K562 (cell line): ENCODE results near the gene ZNF277. TPM values are rescaled to one million over a fixed set of nuclear protein-coding genes. Genes with fewer than 3 reads are reported as not detected.

Source experiments
- ATAC-seq: fragments of 200-7000 bp; cut with Tn5 transposase; 3 replicates; pipeline ENCODE4 v1.9.1; 2020; ENCODE audit warnings: moderate library complexity
- BruUV-seq: library from RNA; stranded (reverse); fragments of 400-500 nt; replicated peaks from 2 replicates; lab custom pipeline; 2021; lab: Mats Ljungman, UMichigan
- CTCF ChIA-PET: fragments of 300-600 bp; formaldehyde crosslinking; extraction: SDS; loops from one replicate; lab custom pipeline; 2021; ENCODE audit warnings: low intra/inter-chr PET ratio; lab: Yijun Ruan, JAX
- POLR2A ChIA-PET: fragments of 300-600, 350-650 bp; sonication (Branson Sonifier 250); formaldehyde crosslinking; extraction: SDS; loops from one replicate; lab custom pipeline; 2021; ENCODE audit warnings: antibody characterized with exemption, inconsistent platforms; lab: Yijun Ruan, JAX
- DNase-seq, 4 experiments: peaks; one replicate each; pipeline versions ENCODE4 v3.0.0 to v3.0.0-alpha.2; 2011 to 2018; ENCODE audit warnings: low spot score in 3 of 4, mixed read lengths in 3 of 4; ENCODE audit errors: extremely low read depth in 1 of 4
- FAIRE-seq: peaks from 2 replicates; lab custom pipeline; 2011; peaks lifted over from hg19 to GRCh38; lab: Jason Lieb, UNC
- H2AFZ ChIP-seq: 2 replicates; pipeline ENCODE4 v1.6.0; 2011; ENCODE audit warnings: low read depth, low read length, control low read depth, inconsistent platforms
- H3K27ac ChIP-seq: fragments of 200-600 bp; 3 replicates; pipeline ENCODE4 v1.8.0; 2011; ENCODE audit warnings: low read depth, mild to moderate bottlenecking, control low read depth, inconsistent platforms, low read length, moderate library complexity, mixed read lengths; ENCODE audit errors: extremely low read depth
- H3K27me3 ChIP-seq, 2 experiments: fragments of 300-600 bp in 1 of 2; 2 replicates in 1 of 2; 3 replicates in 1 of 2; pipeline versions ENCODE4 v1.6.0 to v1.8.0; 2011; ENCODE audit warnings: inconsistent platforms in 2 of 2, low read length in 2 of 2, mild to moderate bottlenecking in 1 of 2, mixed read lengths in 1 of 2, moderate library complexity in 1 of 2; ENCODE audit not compliant: control insufficient read depth in 2 of 2, insufficient read depth in 2 of 2
- H3K36me3 ChIP-seq: fragments of 300-600 bp; 3 replicates; pipeline ENCODE4 v1.8.0; 2011; ENCODE audit warnings: mild to moderate bottlenecking, low read length, inconsistent platforms; ENCODE audit not compliant: control insufficient read depth, insufficient read depth
- H3K4me1 ChIP-seq, 2 experiments: fragments of 200-600 bp in 1 of 2; replicated peaks in 1 of 2; 2 replicates in 1 of 2; 3 replicates in 1 of 2; pipeline versions ENCODE4 v1.5.1 to v1.8.0; 2011; ENCODE audit warnings: inconsistent platforms in 2 of 2, low read length in 2 of 2, mild to moderate bottlenecking in 1 of 2, mixed read lengths in 1 of 2, moderate library complexity in 1 of 2; ENCODE audit not compliant: control insufficient read depth in 2 of 2, insufficient read depth in 2 of 2
- H3K4me2 ChIP-seq: 2 replicates; pipeline ENCODE4 v1.6.1; 2011; ENCODE audit warnings: low read length, control low read depth, inconsistent platforms, mixed read lengths; ENCODE audit not compliant: insufficient read depth
- H3K4me3 ChIP-seq: fragments of 200-600 bp; sonication (generic), shearing (Covaris generic); 2 replicates; pipeline ENCODE4 v1.5.1; 2016; ENCODE audit warnings: control low read depth, inconsistent platforms
- H3K79me2 ChIP-seq: fragments of 200-600 bp; 3 replicates; pipeline ENCODE4 v1.8.0; 2011; ENCODE audit warnings: low read length, inconsistent platforms; ENCODE audit not compliant: control insufficient read depth, insufficient read depth
- H3K9ac ChIP-seq, 2 experiments: 2 replicates each; pipeline versions ENCODE4 v1.6.0 to v1.6.1; 2011; ENCODE audit warnings: low read depth in 2 of 2, low read length in 2 of 2, control low read depth in 1 of 2, inconsistent platforms in 1 of 2, mild to moderate bottlenecking in 1 of 2, mixed read lengths in 1 of 2; ENCODE audit not compliant: insufficient read depth in 1 of 2
- H3K9me1 ChIP-seq: one replicate; pipeline ENCODE4 v1.6.0; 2011; ENCODE audit warnings: inconsistent platforms, mild to moderate bottlenecking, low read length, moderate library complexity; ENCODE audit not compliant: control insufficient read depth, insufficient read depth
- H3K9me3 ChIP-seq: replicated peaks from 2 replicates; pipeline ENCODE4 v1.5.1; 2011; ENCODE audit warnings: low read depth, low read length, inconsistent platforms; ENCODE audit not compliant: control insufficient read depth, insufficient read depth
- H4K20me1 ChIP-seq: replicated peaks from 2 replicates; pipeline ENCODE4 v1.6.1; 2011; ENCODE audit warnings: low read length, inconsistent platforms, mixed read lengths; ENCODE audit not compliant: control insufficient read depth, insufficient read depth
- DDX20 ChIP-seq: fragments of 450-650 bp; IDR thresholded peaks from 2 replicates; pipeline ENCODE4 v1.6.1; 2016; ENCODE audit warnings: missing genetic modification characterization, low read depth, mild to moderate bottlenecking, missing compliant biosample characterization, moderate library complexity
- JUN ChIP-seq, 2 experiments: sonication (generic) in 1 of 2; formaldehyde crosslinking in 1 of 2; IDR thresholded peaks; 2 replicates each; pipeline versions ENCODE4 v1.6.1 to v1.8.0; 2012 to 2022; ENCODE audit warnings: borderline replicate concordance in 2 of 2, mild to moderate bottlenecking in 2 of 2, improper control_type of control experiment in 1 of 2, low read depth in 1 of 2, low read length in 1 of 2, missing genetic modification reagents in 1 of 2
- MAFK ChIP-seq: IDR thresholded peaks from 2 replicates; pipeline ENCODE4 v1.6.1; 2011; ENCODE audit warnings: low read length, improper control_type of control experiment
- MECOM ChIP-seq: fragments of 250-450 bp; sonication (Bioruptor Pico); IDR thresholded peaks from 2 replicates; pipeline ENCODE4 v1.8.0; 2022; ENCODE audit warnings: inconsistent platforms
- OTX1 ChIP-seq: fragments of 450-650 bp; formaldehyde crosslinking; IDR thresholded peaks from 2 replicates; pipeline ENCODE4 v1.4.0; 2022; ENCODE audit warnings: mild to moderate bottlenecking
- PATZ1 ChIP-seq: fragments of 250-450 bp; sonication (Bioruptor Pico); IDR thresholded peaks from 2 replicates; pipeline ENCODE4 v1.5.0; 2020; ENCODE audit warnings: mild to moderate bottlenecking, borderline replicate concordance
- SNAPC5 ChIP-seq: fragments of 250-450 bp; sonication (Bioruptor Pico); IDR thresholded peaks from 2 replicates; pipeline ENCODE4 v1.8.0; 2021; ENCODE audit warnings: moderate library complexity, mild to moderate bottlenecking, inconsistent platforms
- U2AF1 ChIP-seq: fragments of 200-400 bp; formaldehyde crosslinking; optimal IDR thresholded peaks from 2 replicates; pipeline ENCODE3; 2017; ENCODE audit warnings: mild to moderate bottlenecking, low read depth, low read length, moderate library complexity
- ZBTB2 ChIP-seq: fragments of 450-650 bp; IDR thresholded peaks from 2 replicates; pipeline ENCODE4 v1.6.1; 2016; ENCODE audit warnings: antibody characterized with exemption
- ZBTB43 ChIP-seq: sonication (generic); formaldehyde crosslinking; IDR thresholded peaks from 2 replicates; pipeline ENCODE4 v1.8.0; 2023; ENCODE audit warnings: mild to moderate bottlenecking, missing genetic modification reagents
- ZNF408 ChIP-seq: fragments of 250-450 bp; sonication (Bioruptor Pico); IDR thresholded peaks from 2 replicates; pipeline ENCODE4 v1.4.0; 2020; ENCODE audit warnings: low read depth, mild to moderate bottlenecking, moderate library complexity
- WGBS: fragments of 100-300 bp; shearing (Covaris generic); methylation state at CpG from one replicate; pipeline ENCODE4 v1.1.6; 2016; ENCODE audit warnings: low coverage, mixed read lengths; ENCODE audit not compliant: insufficient coverage; ENCODE audit errors: missing lambda C conversion rate; 5-methylcytosine and 5-hydroxymethylcytosine counted together
- in situ Hi-C: fragments of 300-500 bp; cut with MboI; formaldehyde crosslinking; loops from 4 replicates; pipeline ENCODE4 v1.15.0; 2018; ENCODE audit warnings: inconsistent platforms, mixed read lengths
- intact Hi-C: fragments of 100-400 bp; cut with micrococcal nuclease; formaldehyde crosslinking; loops from 2 replicates; pipeline ENCODE4 v1.14.2; 2022
- polyA plus RNA-seq, 8 experiments: library from polyadenylated mRNA; depleted of rRNA in 4 of 8; stranded (reverse) in 5 of 8; unstranded in 3 of 8; fragments of >200 nt; fragmentation: Nextera tagmentation in 2 of 8; fragmentation: Illumina TruSeq in 1 of 8; extraction: Ambion mirVana in 2 of 8; extraction: Trizol in 1 of 8; gene quantifications; 2 replicates each; pipeline versions ENCODE4 v1.2.1 to v1.2.3, GENCODE V29; 2011 to 2014; ENCODE audit warnings: inconsistent platforms in 1 of 8, missing spikeins in 1 of 8
- total RNA-seq, 7 experiments: library from RNA; depleted of rRNA in 6 of 7; stranded (reverse); fragments of >200 nt in 6 of 7; fragmentation: Illumina TruSeq in 2 of 7; extraction: Trizol in 2 of 7; gene quantifications; 2 replicates each; pipeline versions ENCODE4 v1.2.1 to v1.2.3, GENCODE V29; 2011 to 2021; ENCODE audit warnings: low replicate concordance in 1 of 7

Gene ZNF277
- total and polyA plus RNA-seq, 9 of the 15 experiments (the other 6 are each of a cell fraction or from before 2014, with no cell fraction given): 18.8 to 33.5 (median 27.7) TPM

GRCh38 chr7:112360681-112361080 lies 154.2 kb downstream of the ZNF277 start (continued):
- TF ChIP-seq DDX20 (tag) (no peak), ZNF408 (CRISPR knock-in tag) (no peak), U2AF1 (no peak), PATZ1 (CRISPR knock-in tag) (no peak), OTX1 (CRISPR knock-in tag) (no peak), SNAPC5 (no peak), JUN (IDR thresholded peaks at IDR 0.05; ENCODE audit: borderline replicate concordance, low read depth, low read length) (no peak), JUN (CRISPR knock-in tag; IDR thresholded peaks at IDR 0.05; ENCODE audit: borderline replicate concordance) (no peak), MAFK (no peak)
- TF ChIP-seq, all 486 proteins: peak for 0

- intact Hi-C loops (no loop called here), in situ Hi-C loops (no loop called here)
- Histone ChIP-seq H4K20me1 (no peaks in the 10 kb centered on the region), H2AFZ (no peak overlapping the region), H3K27ac (no peak overlapping the region), H3K9me1 (no peaks in the 10 kb centered on the region), H3K4me1 (no peaks in the 10 kb centered on the region), H3K4me3 (no peak overlapping the region), H3K36me3 (no peaks in the 10 kb centered on the region), H3K27me3 (peaks cover 8 to 22% of the 10 kb centered on the region in 2 experiments; a peak in 4 of 5 replicates), H3K9me3 (no peaks in the 10 kb centered on the region), H3K79me2 (no peaks in the 10 kb centered on the region), H3K4me2 (no peak overlapping the region), H3K9ac (no peak overlapping the region)
- FAIRE-seq (no peak), DNase-seq (no peak), ATAC-seq (no peak)
- POLR2A ChIA-PET: interaction anchor here (0.6 kb wide), 1 partner anchor 11 kb away, joined by 3 read pairs; no protein-coding TSS in a partner anchor
- CTCF ChIA-PET: no interaction called here
- no peak for TF ChIP-seq MECOM
- TF ChIP-seq ZBTB2: no peak
- TF ChIP-seq ZBTB43: no peak
- 2% methylated on average over 3 of the region's 3 CpGs for WGBS
- BruUV-seq: no TSS peak
These were observed 154.7 kb downstream of the ZNF277 start for GRCh38 chr7:112361154-112361553.
